BE2C (cell line): ENCODE data around the gene SLC5A2.

Experiments
- DNase-seq: peaks from one replicate; pipeline ENCODE4 v3.0.0-alpha.2; 2020
- H3K27me3 ChIP-seq: fragments of 250-450 bp; sonication (Bioruptor Pico); 2 replicates; pipeline ENCODE4 v1.5.1; 2020; ENCODE audit warnings: mild to moderate bottlenecking
- H3K36me3 ChIP-seq: fragments of 250-450 bp; sonication (Bioruptor Pico); 2 replicates; pipeline ENCODE4 v1.5.1; 2020; ENCODE audit warnings: mild to moderate bottlenecking
- H3K4me1 ChIP-seq: fragments of 250-450 bp; sonication (Bioruptor Pico); 2 replicates; pipeline ENCODE4 v1.5.1; 2020
- H3K4me3 ChIP-seq: 2 replicates; pipeline ENCODE4 v1.5.1; 2011; ENCODE audit warnings: low read depth, low read length
- H3K9me3 ChIP-seq: fragments of 250-450 bp; sonication (Bioruptor Pico); 2 replicates; pipeline ENCODE4 v1.5.1; 2020
- CTCF ChIP-seq: IDR thresholded peaks from 2 replicates; pipeline ENCODE4 v1.5.1; 2012; ENCODE audit warnings: mild to moderate bottlenecking, low read depth, low read length

SLC5A2 gene

GRCh38 chr16:31528523-31529107, 45.7 kb downstream of the SLC5A2 start:
- no peaks in the 10 kb centered on the region for H3K36me3 ChIP-seq
- peaks cover 49% of the 10 kb centered on the region for H3K27me3 ChIP-seq
- no peak for TF ChIP-seq CTCF
- no peak overlapping the region for H3K4me3 ChIP-seq
- no peaks in the 10 kb centered on the region for H3K4me1 ChIP-seq
- no peaks in the 10 kb centered on the region; the same call in 1 of the 2 replicates for H3K9me3 ChIP-seq
- no peak for DNase-seq

- Histone ChIP-seq H3K4me1 (no peaks in the 10 kb centered on the region), H3K36me3 (no peaks in the 10 kb centered on the region), H3K4me3 (no peak overlapping the region), H3K27me3 (peaks cover 48% of the 10 kb centered on the region), H3K9me3 (no peaks in the 10 kb centered on the region; the same call in 1 of the 2 replicates)
- DNase-seq, result no peak
- no peak for TF ChIP-seq CTCF
Measured at GRCh38 chr16:31529108-31529936, 46.4 kb downstream of the SLC5A2 start.

- no peak for TF ChIP-seq CTCF
- DNase-seq, result no peak
- H3K9me3 ChIP-seq, result no peaks in the 10 kb centered on the region; the same call in 1 of the 2 replicates
- no peaks in the 10 kb centered on the region for H3K4me1 ChIP-seq
- H3K4me3 ChIP-seq, result no peak overlapping the region
- no peaks in the 10 kb centered on the region for H3K36me3 ChIP-seq
- H3K27me3 ChIP-seq, result peaks cover 45% of the 10 kb centered on the region
Measured at GRCh38 chr16:31529937-31530312, 47.0 kb downstream of the SLC5A2 start.

- DNase-seq, result no peak
Measured at GRCh38 chr16:31530405-31530804, 47.5 kb downstream of the SLC5A2 start.

GRCh38 chr16:31531096-31531495, 48.2 kb downstream of the SLC5A2 start:
- Histone ChIP-seq H3K4me1 (no peaks in the 10 kb centered on the region), H3K27me3 (peaks cover 45% of the 10 kb centered on the region), H3K36me3 (no peaks in the 10 kb centered on the region), H3K4me3 (no peak overlapping the region), H3K9me3 (no peaks in the 10 kb centered on the region)
- no peak for DNase-seq
- no peak for TF ChIP-seq CTCF

More at GRCh38 chr16:31530405-31530804, 47.5 kb downstream of the SLC5A2 start:
- no peak for TF ChIP-seq CTCF
- no peak overlapping the region for H3K4me3 ChIP-seq
- H3K9me3 ChIP-seq, result no peaks in the 10 kb centered on the region
- H3K27me3 ChIP-seq, result peaks cover 45% of the 10 kb centered on the region
- no peaks in the 10 kb centered on the region for H3K36me3 ChIP-seq
- H3K4me1 ChIP-seq, result no peaks in the 10 kb centered on the region

GRCh38 chr16:31532120-31532519, 49.2 kb downstream of the SLC5A2 start:
- no peaks in the 10 kb centered on the region for H3K9me3 ChIP-seq
- no peaks in the 10 kb centered on the region for H3K36me3 ChIP-seq
- H3K27me3 ChIP-seq, result peaks cover 40% of the 10 kb centered on the region
- no peak for DNase-seq
- H3K4me1 ChIP-seq, result no peaks in the 10 kb centered on the region
- H3K4me3 ChIP-seq, result no peak overlapping the region
- no peak for TF ChIP-seq CTCF
